Stimulated activated CD4-positive, alpha-beta T cell treated with anti-CD3 and anti-CD28 coated beads, Interleukin-1b, Interleukin-23, amount 100 ng/mL, for 48 hours (primary cell): Measurements from ENCODE around the gene BRINP2.

ENCODE experiments used
- DNase-seq: peaks from one replicate; pipeline ENCODE4 v3.0.0-alpha.2; 2020

BRINP2 gene

DNA sequence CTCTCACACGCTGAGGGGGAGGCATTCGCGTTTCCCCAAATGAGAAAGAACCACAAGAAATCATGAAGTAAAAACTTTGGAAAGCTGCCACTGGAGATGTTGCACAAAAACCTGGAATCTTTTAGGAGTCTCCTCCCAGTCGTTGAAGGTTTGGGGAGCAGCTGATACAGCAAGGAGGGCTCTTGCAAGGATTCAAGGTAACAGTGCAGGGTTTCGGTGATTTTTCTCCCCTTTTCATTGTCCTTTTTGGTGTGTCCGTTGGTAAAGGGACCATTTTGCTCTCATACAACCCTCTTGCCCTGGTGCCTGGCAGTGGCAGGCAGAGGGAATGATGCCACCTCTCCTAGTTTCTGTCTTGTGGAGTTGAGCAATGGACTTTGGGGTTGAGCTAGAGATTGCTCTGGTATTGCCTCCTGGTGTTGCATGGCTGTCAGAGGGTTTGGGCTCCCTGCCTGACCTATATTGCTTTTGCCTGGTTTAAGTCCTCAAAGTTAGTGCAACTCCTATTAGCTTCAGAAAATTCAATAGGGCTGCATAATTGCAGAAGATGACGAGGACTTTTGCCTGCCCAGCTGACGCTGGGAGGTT lies 872 bp downstream of the BRINP2 start:
- DNase-seq = no peak

- DNase-seq = no peak
Observed at GRCh38 chr1:177172272-177172671, 1.5 kb downstream of the BRINP2 start.

GRCh38 chr1:177172866-177173265 lies 2.1 kb downstream of the BRINP2 start:
- no peak for DNase-seq

DNA sequence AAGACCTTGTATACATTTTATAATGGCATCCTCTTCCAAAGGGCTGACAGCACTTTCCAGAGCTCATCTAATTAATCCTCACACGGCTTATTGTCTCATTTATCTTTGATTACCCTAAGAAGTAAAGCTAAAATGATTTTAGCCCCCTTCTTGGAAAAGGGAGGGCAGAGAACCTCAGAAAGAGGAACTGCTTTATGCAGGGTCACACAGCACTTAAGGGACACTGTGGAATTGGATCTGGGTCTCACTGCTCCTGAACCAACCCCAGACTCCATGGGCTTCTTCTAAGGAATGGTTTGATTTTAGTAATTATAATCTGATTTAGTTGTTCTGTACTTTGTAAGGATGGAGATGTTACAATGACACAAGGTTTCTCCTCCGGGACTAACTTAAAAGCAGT lies 3.2 kb downstream of the BRINP2 start:
- DNase-seq = no peak

DNA sequence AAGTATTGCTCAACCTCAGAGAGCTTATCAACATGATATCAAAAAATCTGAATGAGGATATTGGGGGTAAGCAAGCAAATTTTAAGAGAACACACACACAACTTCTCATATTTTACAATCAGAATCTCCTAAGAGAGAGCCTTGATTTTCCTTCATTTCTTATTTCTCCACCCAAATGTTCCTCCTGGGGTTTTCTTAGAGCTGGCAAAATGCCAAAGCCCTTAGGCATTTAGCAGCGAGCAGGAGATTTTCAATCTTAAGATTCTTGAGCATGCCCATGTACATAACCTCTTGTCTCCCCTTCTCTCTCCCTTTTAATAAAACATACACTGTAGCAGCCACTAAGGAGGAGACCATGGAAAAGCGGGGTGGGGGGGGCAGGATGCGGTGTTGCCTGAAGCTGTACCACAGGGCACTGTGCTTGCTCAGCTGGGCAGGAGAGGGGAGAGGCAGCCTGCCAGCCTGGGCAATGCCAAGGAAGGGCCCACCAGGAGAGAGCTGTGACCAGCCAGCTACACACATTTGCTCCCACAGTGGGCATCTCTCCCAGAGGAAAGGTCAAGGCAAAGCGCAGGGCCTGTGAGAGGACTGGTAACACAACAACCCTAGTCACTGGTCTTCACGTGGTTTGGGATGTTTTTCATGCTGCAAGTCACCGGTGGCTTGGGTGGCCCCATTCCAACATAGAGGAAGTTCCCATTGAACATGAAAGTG lies 4.3 kb downstream of the BRINP2 start:
- no peak for DNase-seq

- no peak for DNase-seq
Observed at GRCh38 chr1:177181280-177181630, 10.5 kb downstream of the BRINP2 start.

GRCh38 chr1:177181631-177182291 lies 11.0 kb downstream of the BRINP2 start:
- DNase-seq = peak; percentile 31

- no peak for DNase-seq
Observed at GRCh38 chr1:177183836-177184235, 13.1 kb downstream of the BRINP2 start.

GRCh38 chr1:177185209-177185608 lies 14.5 kb downstream of the BRINP2 start:
- DNase-seq = no peak

GRCh38 chr1:177186639-177187038 lies 15.9 kb downstream of the BRINP2 start:
- DNase-seq = no peak

DNA sequence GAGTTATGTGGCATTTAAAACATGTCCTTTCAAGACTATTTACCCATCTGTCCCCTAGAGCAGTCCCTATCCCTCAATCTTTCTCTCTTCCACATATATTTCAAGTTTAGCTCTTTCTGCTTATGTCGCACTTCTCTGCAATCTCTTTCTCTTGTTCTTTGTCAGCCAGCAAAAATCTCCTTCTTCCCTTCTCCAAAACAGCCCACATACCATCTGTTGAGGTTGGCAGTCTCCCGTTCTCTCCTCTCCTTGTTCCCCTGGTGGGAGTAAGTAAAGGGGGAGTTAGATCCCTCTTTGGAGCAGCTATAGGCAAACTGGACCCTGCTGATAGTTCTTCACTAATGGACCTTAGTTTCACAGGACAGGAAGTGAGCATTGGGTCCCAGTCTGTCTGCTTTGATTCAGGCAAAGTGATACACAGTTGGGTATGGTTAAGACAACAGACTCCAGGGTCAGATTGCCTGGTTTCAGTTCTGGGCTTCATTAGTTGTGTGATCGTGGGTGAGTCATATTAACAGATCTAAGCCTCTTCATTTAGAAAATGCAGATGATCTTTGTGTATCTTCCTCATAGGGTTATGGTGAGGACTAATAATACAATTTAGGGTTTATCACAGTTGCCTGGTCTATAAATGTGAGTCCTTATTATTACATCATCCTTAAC lies 19.7 kb downstream of the BRINP2 start:
- DNase-seq = no peak

- DNase-seq = no peak
Observed at GRCh38 chr1:177198243-177198642, 27.5 kb downstream of the BRINP2 start.

DNA sequence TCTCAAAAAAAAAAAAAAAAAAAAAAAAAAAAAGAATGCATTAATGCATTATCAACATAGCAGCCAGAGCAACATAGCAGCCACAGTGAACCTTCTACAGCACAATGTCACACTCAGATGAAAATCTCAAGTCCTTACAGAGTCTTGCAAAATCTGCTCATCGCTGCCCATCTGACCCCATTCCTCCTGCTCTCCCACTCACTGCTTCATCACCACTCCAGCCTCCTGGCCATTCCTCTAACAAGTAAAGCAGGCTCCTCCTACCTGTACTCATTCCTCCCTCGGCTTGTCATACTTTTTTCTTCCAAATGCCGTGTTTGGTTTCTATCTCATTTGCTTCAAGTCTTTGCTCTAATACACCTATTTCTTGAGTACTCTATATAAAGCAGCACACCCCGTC lies 29.5 kb downstream of the BRINP2 start:
- no peak for DNase-seq

DNA sequence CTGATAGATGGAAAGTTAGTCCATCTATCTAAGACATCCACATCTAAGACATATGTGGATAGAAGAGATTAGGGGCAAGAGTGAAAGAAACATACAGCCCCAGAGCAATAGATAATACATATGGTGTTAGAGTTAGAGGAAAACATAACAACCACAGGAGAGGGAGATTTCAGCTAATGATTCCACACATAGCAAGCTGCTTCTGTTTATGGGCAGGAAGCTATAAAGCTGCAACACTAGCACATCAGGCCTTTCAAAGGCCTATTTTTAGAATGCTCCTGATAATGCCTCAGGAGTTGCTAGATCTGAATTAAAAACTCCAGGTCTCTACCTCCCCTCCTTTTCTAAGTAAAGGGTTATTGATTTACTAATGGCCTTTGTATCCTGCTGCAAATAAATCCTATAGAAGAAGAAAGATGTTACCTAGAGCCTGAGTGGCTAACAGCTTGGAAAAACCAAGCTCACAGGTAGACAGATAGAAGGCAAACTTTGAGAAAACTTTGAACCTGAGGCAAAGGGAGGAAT lies 36.1 kb downstream of the BRINP2 start:
- no peak for DNase-seq

DNA sequence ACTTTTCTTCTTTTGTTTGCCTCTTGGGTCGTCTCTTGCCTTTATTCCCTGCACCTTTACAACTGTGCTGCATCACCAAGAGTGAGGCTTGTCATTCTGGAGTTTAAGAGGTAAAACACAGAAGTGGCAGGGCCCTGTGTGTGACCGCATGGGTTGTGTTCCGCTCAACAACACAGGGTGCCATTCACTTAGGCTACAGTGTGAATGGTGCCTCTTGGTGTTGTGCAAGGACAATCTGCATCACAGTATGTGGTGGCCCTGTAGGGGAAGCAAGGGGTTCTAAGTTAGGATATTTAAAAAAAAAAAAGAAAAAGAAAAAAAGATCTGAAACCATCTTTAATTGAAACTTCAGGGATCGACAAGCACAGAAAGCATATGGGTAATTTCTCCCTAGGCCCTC lies 38.2 kb downstream of the BRINP2 start:
- DNase-seq = no peak

DNA sequence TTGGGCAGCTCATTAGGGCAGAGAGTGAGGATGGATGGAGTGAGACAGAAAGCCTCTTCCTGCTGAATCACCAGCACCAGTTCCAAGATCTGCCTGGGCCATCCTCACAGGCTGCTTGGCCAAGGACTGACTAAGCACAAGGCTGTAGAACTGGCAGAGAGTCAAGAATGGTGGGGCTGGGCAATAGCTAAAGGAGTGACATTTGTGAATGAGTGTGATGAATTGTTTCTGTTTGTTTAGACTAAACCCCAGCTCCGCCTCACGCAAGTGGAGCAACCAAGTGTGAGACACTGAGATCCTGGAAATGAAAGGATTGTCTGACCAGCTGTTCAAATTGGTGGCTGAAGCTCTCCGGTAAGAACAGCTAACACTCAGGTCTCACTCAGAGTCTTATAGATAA lies 38.6 kb downstream of the BRINP2 start:
- DNase-seq = no peak

- no peak for DNase-seq
Observed at GRCh38 chr1:177210071-177210470, 39.3 kb downstream of the BRINP2 start.

- DNase-seq = no peak
Observed at GRCh38 chr1:177211231-177211630, 40.5 kb downstream of the BRINP2 start.

- DNase-seq = no peak
Observed at GRCh38 chr1:177216587-177217202, 45.9 kb downstream of the BRINP2 start.

GRCh38 chr1:177219554-177220458 lies 49.0 kb downstream of the BRINP2 start:
- DNase-seq = no peak

DNA sequence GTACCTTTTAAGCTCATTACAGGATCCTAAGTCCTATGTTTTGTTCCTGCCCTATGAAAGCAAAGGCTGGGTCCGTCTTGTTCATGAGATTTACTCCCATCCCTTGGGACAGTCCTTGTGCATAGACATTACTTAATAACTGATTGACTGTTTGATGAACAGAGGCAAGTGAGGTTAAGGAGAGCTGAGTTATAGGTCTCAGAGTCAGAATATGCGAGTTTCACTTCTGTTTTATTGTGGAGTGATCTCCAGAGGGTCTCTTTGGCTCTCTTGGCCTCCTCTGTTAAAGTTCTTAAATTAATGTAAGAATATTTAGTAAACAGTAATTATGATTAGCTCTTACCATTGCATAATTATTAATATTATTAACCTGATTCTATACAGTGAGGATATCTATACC lies 52.6 kb downstream of the BRINP2 start:
- no peak for DNase-seq
